ENCODE measurements around the gene SKOR1. TPM values are rescaled to one million over a fixed set of nuclear protein-coding genes. Genes with fewer than 3 reads are reported as not detected.

SKOR1 gene
- polyA plus RNA-seq, 1 donor, result 0.67 TPM

DNA sequence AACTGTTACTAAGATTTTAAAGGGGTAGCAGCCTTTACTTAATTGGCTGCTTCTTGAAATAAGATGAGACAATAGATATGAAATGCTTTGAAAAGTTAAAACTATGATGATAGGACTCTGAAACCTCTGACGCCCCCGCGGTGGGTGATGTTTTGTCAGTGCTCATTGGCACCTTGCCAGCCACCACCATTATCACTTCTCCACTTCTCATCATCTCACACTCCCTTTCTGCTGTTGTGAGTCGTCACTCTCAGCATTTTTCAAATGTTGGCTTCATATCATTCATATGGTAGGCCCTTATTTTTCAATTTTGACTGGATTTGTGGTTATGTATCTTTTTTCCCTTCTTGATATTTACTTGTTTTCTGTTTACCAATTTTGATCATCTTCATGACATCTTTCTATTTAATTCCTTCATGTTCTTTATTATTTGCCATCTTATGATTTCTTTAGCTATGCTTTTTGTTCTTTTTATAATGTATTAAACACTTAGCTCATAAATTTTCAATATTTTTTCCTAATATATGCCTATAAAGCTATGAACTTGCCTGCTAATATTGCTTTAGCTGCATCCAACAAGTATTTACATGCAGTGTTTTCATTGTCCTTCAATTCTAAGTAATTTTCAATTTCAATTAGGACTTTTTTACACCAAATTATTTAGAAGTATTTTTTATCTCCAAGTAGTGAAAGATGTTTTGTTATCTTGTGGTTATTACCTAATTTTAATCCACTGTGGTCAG lies 30.3 kb upstream of the SKOR1 start:
- no peak for DNase-seq

DNA sequence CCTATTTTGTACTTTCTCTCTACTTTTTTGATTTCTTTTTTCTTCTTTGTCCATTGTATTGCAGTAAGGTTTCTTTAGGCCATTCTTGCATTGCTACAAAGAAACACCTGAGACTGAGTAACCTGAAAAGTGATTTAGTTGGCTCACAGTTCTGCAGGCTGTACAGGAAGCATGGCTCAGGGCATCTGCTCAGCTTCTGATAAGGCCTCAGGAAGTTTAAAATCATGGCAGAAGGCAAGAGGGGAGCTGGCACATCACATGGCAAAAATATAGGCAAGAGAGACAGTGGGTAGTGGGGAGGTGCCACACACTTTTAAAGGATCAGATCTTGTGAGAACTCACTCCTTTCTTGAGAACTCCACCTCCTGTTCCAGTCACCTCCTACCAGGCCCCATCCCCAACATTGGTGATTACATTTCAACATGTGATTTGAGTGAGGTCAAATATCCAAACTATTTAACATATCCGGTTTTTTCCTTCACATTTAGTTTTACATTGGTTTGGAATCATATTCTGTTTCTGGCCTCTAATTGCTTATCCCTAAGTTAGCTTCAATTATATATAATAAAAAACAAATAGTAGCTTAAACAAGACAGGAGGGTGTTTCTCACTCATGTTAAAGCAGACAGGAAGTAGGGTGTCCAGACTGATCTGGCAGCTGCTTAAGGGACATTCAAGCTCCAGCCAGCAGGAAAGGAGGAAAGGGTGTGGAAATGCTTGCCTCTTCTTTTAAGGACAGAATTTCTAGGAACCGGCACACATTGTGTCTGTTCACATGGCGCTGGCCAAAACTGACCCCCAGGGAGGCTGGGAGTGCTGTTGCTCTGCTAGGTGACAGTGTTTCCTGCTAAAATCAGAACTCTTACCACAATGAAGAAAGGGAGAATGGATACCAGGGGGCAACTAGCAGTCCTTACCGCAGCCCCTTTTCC lies 28.8 kb upstream of the SKOR1 start:
- peak; percentile 12 for DNase-seq

DNA sequence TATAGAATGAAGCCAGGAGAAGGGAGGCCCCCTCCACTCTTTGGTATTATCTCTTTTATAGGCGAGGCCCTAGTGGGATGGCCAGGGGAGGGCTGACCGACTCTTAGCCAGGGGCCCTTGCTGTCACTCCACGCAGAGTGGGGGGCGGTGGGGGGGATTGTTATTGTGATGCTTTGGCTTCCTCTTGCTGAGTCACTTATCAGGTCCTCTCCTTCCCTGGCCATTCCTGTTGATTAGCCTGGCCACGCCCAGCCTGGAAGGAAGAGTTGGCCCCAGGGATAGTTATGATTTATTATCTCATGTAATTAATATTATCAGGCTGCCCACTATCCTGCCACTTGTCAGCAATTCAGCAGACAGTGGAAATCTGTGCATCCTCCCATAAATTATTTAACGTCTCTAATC lies 25.5 kb upstream of the SKOR1 start:
- no peak for DNase-seq

DNA sequence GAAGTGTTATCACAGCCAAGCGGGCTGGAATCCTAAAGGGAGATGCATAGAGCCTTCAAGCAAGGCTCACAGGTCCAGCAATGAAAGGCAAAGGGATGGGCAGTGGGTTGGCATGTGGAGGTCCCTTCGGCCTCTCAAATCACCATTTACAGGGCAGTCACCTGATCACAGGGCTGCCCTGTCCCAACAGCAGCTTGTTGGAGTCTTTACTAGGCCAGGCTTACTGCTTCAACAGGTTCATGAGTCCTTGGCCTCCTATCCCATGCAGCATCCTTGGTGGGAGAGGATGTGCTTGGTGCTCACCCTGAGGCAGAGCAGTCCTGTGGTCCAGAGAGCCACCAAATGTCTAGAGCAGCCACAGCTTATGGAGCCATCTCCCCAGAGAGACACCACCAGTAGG lies 24.2 kb upstream of the SKOR1 start:
- DNase-seq, result no peak

DNA sequence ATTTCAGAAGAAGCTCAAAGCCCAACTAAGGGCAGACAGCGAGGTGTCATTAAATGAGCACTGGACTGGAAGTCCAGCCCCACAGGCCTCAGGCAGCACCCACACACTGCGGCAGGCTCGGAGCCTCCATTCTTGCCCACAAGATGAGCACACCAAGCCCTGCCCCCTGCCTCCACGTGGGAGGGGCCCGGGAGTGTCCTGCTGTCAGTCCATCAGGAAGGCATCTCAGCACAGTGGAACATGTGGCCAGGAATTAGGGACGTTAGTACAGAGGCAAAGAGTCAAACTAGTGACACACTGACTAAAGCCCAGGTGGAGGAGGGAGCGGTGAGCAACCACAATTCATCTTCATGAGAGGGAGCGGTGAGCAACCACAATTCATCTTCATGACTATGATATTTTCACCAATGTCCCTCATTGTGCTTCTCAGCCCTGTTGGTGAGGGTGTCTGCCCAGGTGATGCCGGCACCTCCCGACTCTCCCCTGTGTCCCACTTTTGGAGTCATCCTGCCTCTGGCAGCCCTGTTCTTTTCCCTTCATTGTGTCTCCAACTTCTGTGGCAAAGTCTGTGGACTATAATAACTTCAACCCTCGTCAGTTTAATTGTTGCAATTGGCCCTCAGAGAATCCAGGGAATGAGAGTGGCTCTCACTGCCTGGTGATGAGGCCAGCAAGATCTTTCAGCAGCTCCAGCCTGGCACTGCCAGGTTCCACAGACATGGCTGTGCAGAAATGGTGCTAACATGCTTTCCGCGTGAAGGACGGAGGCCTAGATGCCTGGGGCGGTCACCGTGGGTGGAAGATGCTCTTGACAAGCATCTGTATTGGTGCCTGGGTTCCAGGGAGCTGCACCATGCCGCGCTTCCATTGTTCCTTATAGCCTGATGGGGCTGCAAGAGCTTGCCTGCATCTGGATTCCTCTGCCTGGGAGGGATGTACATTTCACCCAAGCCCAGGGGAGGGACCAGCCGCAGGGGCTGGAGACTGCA lies 23.1 kb upstream of the SKOR1 start:
- DNase-seq, result no peak

DNA sequence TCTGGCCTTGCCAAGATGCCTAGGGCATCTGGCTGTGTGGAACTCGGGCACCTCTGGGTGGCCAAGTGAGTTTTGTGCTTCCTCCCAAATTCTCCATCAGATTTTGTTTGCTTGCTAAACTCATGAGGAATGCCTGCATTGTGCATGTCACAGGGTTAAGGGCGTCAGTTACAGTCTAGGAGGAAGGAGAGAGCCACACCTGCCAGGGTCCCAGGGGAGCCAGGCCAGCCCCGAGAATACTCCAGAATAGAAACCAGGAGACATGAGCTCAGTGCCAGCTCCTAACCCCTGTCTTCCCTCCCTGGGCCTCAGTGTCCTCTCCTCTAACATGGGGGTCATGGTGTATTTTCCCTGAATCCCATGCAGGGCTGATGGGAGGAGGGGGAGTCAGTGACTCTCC lies 22.0 kb upstream of the SKOR1 start:
- DNase-seq, result no peak

DNA sequence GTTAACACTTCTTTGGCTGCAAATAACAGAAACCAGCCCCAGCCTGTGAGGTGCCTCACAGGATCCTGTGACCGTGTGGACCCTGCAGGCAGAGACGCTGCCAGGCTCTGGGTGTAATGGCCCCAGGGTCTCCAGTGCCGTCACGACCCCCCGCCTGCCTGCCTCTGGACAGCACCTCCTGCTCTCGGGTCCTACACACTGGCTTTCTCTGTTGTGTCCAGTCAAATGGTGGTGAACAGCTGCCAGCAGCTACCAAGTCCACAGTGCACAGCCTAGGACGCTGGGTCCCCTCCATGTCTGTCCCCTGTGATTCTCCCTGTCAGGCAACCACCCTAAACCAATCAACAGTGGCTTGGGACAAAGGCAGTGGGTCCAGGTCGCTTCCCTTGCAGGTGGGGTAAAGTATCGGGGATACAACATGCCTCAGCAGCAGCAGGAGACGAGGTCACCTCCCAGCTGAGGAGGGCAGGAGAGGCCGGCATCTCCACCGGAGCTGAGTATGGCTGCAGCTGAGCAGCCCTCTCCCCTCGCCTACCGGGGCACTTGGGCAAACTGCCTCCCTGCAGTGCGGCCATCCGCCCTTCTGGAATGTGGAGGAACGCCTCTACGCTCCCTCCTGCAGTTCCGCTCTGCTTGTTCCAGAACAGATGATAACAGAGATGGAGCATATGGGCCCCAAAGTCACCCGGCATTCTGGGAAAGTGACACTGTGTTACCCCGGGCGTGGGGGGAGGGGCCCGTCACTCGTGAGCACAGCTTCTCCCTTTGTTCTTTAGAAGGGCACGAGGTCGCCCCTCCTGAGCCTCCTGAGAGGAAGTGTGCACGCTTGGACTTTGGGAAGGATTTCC lies 21.1 kb upstream of the SKOR1 start:
- no peak for DNase-seq

DNA sequence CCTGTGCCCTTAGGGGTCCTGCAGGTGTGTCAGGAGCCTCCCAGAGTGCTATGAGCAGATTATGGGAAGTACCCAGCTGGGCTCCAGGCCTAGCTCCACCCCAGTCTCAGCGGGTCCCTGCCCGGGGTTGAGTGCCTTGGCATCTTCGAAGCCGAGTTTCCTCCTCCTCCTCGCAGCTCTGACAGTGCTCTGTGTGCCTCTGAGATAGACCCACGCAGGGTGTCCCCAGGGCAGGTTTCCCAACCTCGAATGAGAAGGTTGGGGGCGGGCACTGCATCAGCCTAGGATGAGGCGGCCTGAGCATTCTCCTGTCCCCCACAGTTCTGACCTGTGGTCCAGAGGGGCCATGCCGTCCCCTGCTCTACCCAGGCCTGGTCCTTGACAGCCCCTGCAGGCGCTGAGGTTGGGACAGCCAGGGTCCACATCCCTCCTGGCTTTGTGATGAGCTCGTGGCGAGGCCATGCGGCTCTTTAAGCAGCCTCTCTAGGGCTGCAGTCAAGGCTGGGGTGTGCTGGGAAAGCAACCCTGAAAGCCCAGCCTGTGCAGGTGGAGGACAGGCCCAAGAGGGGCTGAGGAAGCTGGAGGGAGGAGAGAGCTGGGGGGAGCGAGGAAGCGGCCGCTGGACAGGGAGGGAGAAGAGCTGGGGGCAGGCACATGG lies 20.2 kb upstream of the SKOR1 start:
- DNase-seq, result no peak

DNA sequence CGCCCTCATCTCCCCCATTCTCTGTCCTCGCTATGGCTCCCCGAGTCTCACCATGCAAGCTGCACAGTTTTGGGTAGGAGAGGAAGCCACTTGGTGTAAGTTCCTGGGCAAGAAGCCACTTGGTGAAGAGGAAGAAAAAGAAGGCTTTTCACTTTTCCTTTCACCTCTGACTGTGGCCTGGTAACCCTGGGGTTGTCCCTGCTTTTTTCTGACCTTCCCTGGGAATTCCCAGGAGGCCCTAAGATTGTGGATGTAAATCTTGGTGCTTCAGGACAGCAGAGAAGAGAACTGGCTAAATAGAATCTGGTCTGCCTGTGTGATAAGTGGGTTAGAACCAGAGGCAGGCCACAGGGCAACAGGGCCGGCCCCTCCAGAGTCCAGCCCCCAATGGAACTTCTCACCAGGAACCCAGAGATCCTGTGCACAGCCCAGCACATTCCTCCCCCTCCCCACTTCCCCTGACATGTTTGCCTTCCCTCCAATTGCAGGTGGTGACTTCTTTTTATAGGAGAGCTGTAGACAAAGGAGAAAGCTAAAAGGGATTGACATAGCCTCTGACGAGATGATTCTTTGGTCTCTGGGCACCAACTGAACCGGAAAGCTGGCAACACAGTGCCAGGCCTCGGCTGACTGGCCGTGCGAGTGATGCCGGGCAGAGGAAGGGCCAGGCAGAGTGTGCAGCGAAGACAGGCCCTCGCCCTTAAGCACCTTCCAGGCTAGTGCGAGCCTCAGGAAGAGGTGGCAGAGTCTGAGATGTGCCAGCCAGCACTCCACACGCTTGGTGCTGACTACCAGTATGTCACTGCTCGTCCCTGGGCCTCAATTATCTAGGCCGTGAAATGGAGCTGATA lies 19.4 kb upstream of the SKOR1 start:
- DNase-seq, result no peak

DNA sequence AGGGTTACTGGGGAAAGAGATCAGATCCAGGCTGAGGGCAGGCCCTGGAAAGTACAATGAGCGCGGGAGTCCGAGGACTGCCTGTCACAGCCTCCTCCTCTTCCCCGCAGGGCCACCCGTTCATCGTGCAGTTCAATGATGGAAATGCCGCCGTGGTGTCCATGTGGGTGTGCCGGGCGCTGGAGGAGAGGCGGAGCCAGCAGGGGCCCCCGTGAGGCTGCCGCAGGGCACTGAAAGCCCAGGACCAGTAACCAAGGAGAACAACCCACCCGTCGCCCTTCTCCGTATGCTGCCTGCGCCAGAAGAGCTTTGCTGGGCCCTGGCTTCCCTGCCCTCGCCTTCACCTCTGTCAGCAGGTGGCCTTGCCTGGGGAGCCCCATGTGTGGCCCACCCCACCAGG lies 18.8 kb upstream of the SKOR1 start:
- DNase-seq, result no peak

DNA sequence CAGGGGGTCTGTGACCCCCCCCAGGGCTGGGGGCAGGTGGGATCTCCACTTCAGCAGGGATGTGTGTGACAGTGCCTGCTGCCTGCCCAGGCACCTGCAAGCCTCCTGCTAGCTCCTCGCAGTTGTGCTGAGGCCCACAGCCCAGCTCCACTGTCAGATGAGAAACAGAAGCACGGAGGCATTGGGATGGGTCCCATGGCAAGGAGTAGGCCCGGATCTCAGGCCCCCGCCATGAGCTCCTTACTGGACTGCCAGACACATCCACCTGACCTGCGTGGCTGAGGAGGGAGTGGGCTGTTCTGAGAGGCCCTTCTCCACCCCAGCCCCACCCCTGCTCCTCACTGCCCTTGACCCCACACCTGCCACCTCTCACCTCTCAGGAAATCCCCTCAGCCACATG lies 18.2 kb upstream of the SKOR1 start:
- no peak for DNase-seq

DNA sequence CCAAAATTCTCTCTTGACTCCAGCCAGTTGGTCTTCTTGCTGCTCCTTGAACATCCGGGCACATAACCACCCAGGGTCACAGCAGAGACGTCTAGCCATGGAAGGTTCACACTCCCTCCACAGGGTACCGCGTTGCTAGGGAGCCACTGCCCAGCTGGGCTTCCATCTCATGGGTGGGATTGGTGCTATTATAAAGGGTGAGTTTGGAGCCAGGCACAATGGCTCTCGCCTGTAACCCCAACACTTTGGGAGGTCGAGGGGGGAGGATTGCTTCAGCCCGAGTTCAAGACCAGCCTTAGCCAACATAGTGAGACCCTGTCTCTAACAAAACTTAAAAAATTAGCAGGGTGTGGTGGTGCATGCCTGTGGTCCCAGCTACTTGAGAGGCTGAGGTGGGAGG lies 17.5 kb upstream of the SKOR1 start:
- no peak for DNase-seq

DNA sequence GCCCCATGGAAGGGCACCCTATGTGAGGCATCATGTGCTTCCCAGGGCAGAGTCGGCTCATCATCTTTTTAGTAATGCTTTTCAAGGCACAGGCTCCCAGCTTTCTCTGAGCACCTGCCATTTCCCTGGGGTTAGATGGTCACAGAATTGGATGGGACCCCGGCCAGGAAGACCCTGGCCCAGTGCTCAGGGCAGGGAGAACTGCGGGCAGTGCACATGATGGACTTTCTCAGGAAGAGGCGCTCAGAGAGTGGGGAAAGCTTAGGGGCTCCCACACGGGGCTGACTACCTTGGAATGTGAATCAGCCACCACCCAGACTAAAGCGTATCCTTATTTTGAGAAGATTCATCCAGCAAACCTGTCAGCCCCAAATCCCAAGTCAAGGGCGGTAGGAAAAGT lies 16.5 kb upstream of the SKOR1 start:
- no peak for DNase-seq

DNA sequence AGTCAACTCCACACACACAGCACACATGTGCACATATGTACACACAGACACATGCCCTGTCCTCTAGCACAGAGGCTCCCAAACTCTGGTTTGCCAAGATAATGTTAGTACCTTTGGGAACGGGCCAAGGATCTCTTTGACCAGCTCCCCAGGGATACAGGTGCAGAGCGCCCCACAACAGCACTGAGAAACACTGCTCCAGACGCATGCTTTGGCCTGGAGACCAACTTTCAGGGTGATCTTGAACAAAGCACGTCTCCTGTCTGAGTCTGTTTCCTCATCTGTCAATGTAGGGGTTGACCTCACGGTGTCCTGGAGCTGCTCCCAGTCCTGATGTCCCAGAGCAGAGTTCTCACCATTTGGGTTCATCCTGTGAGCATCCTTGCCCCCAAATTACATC lies 15.9 kb upstream of the SKOR1 start:
- no peak for DNase-seq

DNA sequence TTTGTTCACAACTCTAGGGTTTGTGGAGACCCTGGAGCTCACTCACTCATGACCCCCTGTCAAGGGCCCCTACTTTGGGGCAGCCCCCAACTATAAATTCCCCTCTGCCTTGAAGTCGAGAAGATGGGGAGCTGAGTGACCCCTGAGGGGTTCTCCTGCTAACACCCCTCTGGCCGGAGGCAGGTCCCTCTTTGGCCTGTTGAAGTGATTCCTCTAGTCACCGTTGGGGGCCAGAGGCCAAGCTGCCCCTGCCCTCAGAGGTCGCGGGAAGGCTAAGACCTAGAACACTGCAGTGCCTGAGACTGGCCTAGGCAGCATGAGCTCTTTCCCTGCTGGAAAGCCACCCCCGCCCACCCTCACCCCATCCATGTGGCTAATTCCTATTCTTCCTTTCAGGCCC lies 15.4 kb upstream of the SKOR1 start:
- DNase-seq, result no peak

DNA sequence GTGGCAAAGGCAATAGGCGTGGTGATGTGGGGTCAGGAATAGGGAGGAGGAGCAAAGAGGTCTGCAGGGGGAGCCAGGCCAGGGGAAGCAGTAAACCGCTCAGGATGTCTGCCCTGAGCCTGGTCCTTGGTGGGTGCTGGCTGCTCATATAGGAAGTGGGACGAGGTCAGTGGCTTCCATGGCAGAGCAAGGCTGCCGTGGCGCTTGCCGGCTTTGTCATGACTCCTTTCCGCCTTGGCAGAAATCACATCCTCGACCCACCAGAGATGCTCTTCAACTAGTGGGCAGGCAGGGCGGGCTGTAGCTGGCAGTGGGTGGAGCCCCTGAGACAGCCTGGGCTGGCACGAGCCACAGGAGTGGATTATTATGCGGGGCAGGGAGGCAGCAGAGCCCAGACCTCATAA lies 13.1 kb upstream of the SKOR1 start:
- no peak for DNase-seq

DNA sequence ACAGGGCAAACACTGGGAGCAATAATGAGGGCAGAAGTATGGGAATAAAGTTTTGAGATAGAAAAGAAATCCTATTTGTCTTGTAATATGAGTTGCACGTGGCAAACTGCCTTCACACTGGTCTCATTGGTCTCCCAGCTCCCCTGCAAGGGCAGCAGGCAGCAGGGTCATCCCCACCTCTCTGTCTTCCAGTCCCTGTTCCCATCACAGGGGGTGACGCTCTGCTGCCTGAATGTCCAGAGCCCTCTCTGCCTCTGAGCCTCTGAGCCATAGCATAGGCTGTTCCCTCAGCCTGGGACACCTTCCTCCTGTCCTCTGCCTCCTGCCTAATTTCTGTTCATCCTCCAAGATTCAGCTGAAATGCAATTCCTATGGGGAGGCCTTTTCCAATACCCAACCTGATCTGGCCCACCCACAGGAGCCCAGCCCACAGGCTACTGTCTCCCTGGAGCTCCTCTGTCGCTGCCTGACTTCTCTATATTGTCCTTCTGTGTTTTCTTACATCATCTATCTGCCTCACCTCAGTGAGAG lies 12.1 kb upstream of the SKOR1 start:
- no peak for DNase-seq

DNA sequence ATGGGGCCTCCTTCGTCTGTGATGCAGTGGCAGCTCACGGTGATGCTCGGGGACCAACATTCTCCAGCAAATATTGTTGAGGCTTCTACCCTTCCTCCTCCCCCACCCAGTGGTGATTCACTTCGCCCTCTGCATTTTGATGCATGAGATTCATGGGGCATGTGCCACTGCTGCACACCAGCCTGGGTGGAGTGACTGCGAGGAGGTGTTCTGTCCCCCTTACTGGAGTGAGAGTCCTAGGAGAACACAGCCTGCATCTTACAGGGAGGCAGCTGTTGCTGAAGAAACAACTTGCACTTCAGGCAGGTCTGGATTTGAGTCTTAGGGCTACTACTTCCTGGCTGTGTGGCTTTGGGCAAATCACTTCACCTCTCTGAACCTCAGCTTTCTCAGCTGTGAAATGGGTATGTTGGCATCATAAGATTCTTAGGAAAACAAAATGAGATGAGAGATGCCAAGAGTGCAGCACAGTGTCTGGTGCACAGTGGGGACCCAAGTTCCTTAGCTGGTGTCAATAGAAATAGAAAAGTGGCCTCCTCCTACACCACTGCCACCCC lies 10.2 kb upstream of the SKOR1 start:
- no peak for DNase-seq

DNA sequence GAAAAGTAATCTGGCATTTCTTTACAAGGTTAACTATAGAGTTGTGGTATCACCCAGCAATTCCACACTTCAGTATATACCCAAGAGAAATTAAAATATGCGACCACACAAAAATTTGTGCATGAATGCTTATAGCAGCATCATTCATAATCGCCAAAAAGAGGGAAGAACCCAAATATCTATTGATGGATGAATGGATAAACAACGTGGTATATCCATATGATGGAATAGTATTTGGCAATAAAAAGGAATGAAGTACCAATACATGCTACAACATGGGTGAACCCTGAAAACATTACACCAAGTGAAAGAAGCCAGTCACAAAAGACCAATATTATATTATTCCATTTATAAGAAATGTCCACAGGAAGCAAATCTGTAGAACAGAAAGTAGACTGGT lies 8.6 kb upstream of the SKOR1 start:
- DNase-seq, result no peak

DNA sequence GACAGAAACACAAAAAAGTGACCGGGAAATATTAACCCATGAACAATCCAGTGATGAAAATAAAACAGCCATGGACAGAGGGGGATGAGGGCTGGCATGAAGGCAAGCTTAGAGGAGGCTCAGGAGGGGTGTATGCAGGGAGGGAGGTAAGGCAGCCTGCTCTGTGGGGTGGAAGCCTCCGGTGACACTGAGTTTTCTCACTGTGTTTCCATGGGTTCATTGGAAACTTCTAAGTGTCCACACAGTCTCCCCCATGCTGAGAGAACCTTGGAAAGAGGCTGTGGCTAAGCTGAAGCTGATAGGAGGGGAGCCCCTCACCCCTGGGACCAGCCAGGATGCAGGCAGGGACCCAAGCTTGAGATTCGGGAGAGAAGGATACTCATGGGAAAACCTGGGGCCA lies 6.8 kb upstream of the SKOR1 start:
- no peak for DNase-seq
